HS-5 (cell line): Measurements from ENCODE around the gene ZNF320.
"Not testable (repeated sequence)": the region's sequence is repeated elsewhere in the genome, so short reads cannot be mapped to it uniquely, and the experiment has no call there.

Experiments
- DNase-seq: peaks from one replicate; pipeline ENCODE4 v3.0.0-alpha.2; 2012; ENCODE audit warnings: low read depth

The ZNF320 gene

DNA sequence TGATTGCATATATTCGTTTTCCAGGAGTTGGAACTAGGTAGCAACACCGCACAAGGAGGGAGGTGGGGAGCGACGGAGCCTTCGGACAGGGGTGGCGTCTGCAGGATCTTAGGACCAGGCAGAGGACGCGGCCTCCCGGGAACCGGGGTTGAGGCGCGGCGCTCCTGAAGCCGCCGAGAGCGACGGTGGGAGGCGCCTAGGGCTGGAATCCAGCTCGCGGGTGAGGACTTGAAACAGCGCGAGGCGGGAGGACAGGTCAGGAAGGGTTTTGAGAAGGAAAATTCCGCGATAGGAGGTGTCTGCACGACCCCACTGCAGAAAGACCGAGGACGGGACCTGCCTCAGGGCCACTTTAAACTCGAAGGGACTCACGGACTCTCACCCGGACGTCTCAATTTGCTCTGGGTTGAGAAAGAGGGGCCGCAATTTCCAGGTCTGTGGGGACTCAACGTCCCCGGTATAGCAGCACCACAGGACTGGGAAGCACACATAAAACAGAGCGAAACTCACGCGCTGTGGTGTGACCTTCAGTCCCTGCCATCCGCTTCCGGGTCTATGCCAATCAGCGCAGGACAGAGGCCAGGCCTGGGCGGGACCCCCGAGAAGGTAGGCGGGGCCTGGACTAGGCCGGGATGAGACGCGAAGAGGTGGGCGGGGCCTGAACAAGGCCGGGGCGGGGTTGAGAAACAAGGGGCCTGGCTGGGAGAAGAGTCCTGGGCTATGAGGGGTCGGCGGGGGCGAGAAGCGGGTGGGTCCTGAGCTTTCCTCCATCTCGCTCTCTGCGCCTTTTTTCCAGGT is at the start of gene ZNF320:
Gene ZNF320 (minus strand): TSS at position 498 of the 798 bp plus-strand sequence. CDS start 7,380 bp downstream, outside the sequence.
- DNase-seq: peak; percentile 67

GRCh38 chr19:52946322-52947310 is 49.2 kb upstream of the ZNF320 start:
- DNase-seq: no peak

DNA sequence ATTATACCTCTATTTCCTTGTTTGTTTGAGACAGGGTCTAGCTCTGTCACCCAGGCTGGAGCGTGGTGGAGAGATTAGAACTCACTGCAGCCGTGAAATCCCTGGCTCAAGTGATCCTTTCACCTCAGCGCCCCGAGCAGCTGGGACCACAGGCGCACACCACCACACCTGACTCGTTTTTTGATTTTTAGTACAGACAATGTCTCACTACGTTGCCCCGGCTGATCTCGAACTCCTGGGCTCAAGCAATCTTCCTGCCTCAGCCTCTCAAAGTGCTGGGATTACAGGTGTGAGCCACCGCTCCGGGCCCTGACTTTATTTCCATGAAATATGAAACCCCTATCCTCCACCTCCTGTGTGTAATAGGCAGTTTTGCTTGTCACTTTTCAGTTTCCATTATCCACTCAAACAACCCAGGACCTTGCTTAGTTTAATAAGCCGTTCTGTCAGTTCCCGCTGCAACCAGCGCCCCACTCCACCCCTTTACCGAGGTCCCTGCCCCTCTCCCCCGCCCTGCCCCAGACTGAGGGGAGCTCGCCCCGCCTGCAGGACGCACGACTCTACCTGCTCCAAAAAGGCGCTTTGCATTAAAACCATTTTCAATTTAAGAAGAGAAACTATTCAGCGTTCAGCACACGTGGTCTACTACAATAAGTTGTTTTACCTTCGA is 48.4 kb upstream of the ZNF320 start:
- DNase-seq: no peak

DNA sequence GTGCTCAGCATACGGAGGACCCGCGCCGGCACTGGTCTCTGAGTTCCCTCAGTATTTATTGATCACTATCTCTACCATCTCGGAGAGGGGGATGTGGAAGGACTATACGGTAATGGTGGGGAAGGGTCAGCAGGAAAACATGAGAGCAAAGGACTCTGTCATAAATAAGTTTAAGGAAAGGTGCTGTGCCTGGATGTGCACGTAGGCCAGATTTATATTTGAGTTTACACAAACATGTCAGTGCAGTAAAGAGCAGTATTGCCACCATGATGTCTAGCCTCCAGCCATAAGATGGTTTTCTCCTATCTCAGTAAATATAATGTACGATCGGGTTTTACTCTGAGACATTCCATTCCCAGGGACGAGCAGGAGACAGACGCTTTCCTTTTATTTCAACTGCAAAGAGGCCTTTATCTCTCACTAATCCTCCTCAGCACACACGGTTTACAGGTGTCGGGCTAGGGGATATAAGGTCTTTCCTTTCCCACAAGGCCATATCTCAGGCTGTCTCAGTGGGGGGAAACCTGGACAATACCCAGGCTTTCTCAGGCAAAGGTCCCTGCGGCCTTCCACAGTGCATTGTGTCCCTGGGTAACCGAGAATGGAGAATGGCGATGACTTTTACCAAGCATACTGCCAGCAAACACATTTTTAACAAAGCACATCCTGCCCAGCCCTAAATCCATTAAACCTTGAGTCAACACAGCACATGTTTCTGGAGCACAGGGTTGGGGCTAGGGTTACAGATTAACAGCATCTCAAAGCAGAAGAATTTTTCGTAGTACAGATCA is 47.5 kb upstream of the ZNF320 start:
- DNase-seq: not testable (repeated sequence)

DNA sequence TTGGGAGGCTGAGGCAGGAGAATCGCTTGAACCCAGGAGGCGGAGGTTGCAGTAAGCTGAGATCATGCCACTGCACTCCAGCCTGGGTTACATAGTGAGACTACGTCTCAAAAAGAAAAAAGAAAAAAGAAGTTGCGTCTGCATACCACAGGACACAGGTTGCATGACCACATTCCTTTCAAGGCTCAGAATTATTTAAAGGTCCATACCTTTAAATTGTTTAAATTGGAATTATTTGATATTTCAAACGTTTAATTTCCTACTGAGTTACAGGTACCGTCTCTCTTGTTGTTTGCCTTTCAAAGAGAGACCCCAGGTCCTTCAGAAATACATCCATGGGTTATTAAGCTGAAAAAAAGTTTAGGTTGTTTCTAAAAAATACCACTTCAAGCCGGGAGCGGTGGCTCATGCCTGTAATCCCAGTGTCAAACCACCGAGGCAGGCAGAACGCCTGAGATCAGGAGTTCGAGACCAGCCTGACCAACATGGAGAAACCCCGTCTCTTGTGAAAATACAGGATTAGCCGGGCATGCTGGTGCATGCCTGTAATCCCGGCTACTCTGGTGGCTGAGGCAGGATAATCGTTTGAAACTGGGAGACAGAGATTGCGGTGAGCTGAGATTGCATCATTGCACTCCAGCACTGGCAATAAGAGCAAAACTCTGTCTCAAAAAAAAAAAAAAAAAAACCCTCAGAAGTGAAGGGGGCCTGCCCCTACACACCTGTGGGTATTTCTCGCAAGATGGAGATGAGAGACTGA is 46.6 kb upstream of the ZNF320 start:
- no peak for DNase-seq

- DNase-seq: no peak
These were observed 45.9 kb upstream of the ZNF320 start for GRCh38 chr19:52943134-52943883.

DNA sequence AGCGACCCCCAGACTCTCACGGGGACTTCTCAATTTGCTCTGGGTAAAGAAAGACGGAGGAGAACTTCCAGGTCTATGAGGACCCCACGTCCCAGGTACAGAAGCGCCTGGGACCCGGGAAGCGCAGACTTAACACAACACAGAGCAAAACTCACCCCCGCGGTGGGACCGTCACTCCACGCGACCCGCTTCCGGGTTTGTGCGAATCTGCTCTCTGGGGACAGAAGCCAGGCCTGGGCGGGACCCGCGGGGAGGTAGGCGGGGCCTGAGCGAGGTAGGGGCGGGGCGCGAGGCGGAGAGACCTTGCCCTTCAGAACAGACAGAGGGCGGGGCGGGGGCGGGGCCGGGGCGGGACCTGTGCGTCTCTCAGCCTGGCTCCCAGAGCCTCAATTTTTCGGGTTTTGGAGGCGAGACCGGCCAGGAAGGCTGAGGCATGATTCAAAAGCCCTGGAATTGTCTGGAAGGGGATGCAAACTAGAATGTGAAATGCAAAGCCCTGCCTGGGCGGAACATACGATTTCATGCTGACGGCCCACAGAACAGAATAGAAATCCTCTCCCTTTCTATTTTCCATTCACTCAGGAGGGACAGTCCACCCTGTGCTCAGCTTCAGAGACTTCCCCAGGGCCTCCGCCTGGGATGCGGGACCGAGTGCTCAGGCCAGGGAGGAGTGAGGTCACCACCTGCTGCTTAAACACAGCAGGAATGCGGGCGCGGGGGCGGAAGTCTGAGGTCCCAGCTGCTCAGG is 45.1 kb upstream of the ZNF320 start:
- peak; percentile 31 for DNase-seq

DNA sequence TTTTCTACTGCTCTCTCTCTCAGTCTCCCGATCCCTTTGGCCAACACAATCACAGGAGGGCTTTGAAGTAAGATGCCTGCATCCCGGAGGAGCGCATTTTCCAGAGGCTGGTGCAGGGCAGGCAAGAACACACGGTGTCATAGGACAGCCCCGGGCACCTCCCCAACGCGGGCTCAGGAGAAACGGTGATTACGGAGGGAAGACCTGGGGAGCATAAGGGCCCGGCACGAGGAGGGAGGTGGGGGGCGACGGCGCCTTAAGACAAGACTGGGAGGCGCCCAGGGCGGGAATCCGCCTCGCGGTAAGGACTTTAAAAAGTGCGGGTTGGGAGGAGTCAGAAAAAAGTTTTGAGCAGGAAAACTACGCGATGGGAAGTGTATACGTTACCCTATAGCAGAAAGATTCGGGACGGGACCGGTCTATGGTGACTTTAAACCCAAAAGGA is 44.5 kb upstream of the ZNF320 start:
- DNase-seq: no peak

- not testable (repeated sequence) for DNase-seq
These were observed 44.1 kb upstream of the ZNF320 start for GRCh38 chr19:52941523-52941922.

- DNase-seq: not testable (repeated sequence)
These were observed 43.5 kb upstream of the ZNF320 start for GRCh38 chr19:52940905-52941304.

DNA sequence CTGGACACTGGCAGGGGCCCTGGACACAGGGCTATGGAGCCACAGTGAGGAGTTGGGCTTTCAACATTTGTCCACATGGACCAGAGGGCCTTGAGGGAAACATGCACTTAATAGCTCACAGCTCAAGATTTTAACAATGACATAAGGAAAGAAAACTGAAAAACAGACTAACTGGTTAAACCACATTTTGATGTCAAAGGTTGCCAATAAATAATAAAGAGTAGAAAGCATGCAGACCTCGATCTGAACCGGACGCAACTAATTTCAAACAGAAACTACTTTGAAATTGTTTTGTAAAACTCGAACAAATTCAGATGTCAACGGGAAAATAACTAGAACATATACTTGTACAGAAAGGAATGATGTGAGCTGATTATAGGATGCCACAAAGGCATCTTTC is 41.3 kb upstream of the ZNF320 start:
- no peak for DNase-seq

DNA sequence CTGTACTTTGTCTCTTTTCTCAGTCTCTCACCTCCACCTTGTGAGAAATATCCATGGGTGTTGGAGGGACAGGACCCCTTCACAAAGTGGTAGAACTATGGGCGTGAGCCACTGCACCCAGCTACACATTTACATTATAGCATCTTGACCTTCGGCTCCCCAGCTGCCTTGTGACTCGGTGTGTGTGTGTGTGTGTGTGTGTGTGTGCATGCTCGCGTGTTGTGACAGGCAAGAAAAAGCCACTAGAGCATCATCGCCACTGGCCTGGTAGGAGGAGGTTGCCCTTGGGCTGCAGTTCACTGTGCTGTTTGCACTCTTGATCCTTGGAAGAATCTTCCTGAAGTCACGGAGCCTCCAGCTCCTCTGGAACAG is 39.5 kb upstream of the ZNF320 start:
- no peak for DNase-seq

DNA sequence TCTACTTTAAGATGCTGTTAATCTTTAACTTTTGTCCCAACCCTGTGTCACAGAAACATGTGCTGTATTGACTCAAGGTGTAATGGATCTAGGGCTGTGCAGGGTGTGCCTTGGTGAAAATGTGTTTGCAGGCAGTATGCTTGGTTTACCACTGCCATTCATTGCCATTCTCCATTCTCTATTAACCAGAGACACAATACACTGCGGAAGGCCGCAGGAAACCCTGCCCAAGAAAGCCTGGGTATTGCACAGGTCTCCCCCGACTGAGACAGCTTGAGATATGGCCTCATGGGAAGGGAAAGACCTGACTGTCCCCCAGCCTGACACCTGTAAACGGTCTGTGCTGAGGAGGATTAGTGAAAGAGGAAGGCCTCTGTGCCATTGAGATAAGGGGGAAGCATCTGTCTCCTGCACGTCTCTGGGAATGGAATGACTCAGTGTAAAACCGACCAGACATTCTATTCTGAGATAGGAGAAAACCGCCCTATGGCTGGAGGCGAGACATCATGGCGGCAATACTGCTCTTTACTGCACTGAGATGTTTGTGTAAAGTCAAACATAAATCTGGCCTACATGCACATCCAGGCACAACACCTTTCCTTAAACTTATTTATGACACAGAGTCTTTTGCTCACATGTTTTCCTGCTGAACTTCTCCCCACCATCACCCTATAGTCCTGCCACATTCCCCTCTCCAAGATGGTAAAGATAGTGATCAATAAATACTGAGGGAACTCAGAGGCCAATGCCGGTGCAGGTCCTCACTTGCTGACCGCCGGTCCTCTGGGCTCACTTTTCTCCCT is 38.9 kb upstream of the ZNF320 start:
- no peak for DNase-seq

DNA sequence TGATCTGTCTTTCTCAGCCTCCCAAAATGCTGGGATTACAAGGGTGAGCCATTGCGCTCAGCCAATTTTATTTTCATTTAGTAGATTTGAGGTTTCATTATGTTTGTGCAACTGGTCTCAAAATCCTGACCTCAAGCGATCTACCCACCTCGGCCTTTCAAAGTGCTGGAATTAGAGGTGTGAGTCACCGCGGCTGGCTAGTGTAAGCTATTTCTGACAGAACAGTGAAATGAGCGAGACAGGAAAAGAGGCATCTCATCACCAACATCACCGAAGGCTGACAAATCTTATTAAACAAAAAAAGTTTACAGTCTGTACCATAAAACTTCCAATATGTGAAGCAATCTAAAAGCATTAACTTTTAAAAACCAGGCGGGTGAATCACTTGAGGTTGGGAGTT is 38.0 kb upstream of the ZNF320 start:
- no peak for DNase-seq

GRCh38 chr19:52924641-52925040 is 27.2 kb upstream of the ZNF320 start:
- not testable (repeated sequence) for DNase-seq

DNA sequence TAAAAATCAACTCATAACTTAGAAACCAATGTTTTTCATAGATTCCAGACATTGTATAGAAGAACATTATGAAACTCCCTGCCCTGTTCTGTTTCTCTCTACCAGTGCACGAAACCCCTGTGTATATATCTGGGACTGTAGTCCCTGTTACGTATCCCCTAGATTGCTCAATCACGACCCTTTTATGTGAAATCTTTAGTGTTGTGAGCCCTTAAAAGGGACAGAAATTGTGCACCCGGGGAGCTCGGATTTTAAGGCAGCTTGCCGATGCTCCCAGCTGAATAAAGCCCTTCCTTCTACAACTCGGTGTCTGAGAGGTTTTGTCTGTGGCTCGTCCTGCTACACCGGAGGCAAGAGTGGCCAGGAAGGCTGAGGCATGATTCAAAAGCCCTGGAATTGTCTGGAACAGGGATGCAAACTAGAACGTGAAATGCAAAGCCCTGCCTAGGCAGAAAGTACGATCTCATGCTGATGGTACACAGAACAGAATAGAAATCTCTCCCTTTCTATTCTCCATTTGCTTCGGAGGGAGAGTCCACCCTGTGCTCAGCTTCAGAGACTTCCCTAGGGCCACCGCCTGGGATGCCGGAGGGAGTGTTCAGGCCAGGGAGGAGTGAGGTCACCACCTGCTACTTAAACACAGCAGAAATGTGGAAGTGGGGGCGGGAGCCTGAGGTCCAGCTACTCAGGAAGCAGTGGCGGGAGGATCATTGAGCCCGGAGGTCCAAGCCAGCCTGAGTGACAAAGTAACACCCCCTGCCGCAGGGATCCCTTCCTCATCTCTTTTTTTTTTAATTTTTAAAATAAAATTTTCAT is 26.6 kb upstream of the ZNF320 start:
- no peak for DNase-seq
